K562 (cell line): Measurements from ENCODE around the gene SCYL1. TPM values are rescaled to one million over a fixed set of nuclear protein-coding genes. Genes with fewer than 3 reads are reported as not detected.

Experiments used
- ARID3B ChIP-seq: fragments of 250-450 bp; sonication (Bioruptor Pico); IDR thresholded peaks from 2 replicates; pipeline ENCODE4 v1.4.0; 2020; ENCODE audit warnings: borderline replicate concordance
- CEBPB ChIP-seq: fragments of 450-650 bp; IDR thresholded peaks from 2 replicates; pipeline ENCODE4 v1.6.1; 2016; ENCODE audit warnings: missing genetic modification characterization, missing compliant biosample characterization
- CTCF ChIP-seq, 3 experiments: IDR thresholded peaks in 2 of 3; conservative IDR thresholded peaks in 1 of 3; 2 replicates each; pipeline ENCODE4 v1.5.1; 2011 to 2012; ENCODE audit warnings: low read length in 3 of 3, mild to moderate bottlenecking in 3 of 3, control low read depth in 2 of 3, improper control_type of control experiment in 1 of 3, inconsistent platforms in 1 of 3, low read depth in 1 of 3, mixed read lengths in 1 of 3, moderate library complexity in 1 of 3; ENCODE audit not compliant: insufficient read depth in 2 of 3
- ETV5 ChIP-seq: sonication (generic); formaldehyde crosslinking; IDR thresholded peaks from 2 replicates; pipeline ENCODE4 v1.4.0; 2020; ENCODE audit warnings: low read depth, mild to moderate bottlenecking, missing genetic modification reagents
- FOXA3 ChIP-seq, 2 experiments: fragments of 450-650 bp in 1 of 2; sonication (generic) in 1 of 2; formaldehyde crosslinking; IDR thresholded peaks in 1 of 2; conservative IDR thresholded peaks in 1 of 2; 2 replicates each; pipeline versions ENCODE4 v1.4.0 to v1.8.0; 2020 to 2022; ENCODE audit warnings: mild to moderate bottlenecking in 2 of 2, missing genetic modification reagents in 1 of 2
- FOXP1 ChIP-seq: sonication (generic); formaldehyde crosslinking; IDR thresholded peaks from 2 replicates; pipeline ENCODE4 v1.8.0; 2022; ENCODE audit warnings: mild to moderate bottlenecking, missing genetic modification reagents
- GATAD2B ChIP-seq: fragments of 450-650 bp; IDR thresholded peaks from 2 replicates; pipeline ENCODE4 v1.6.1; 2017; ENCODE audit warnings: mild to moderate bottlenecking, borderline replicate concordance
- GTF2B ChIP-seq: IDR thresholded peaks from 2 replicates; pipeline ENCODE4 v1.6.1; 2011; ENCODE audit not compliant: insufficient read length; ENCODE audit errors: extremely low read depth
- HBP1 ChIP-seq: fragments of 450-650 bp; formaldehyde crosslinking; IDR thresholded peaks from 2 replicates; pipeline ENCODE4 v1.4.0; 2022; ENCODE audit warnings: missing genetic modification characterization
- MBD2 ChIP-seq: sonication (generic); IDR thresholded peaks from 2 replicates; pipeline ENCODE4 v1.6.1; 2016; ENCODE audit warnings: low read depth, borderline replicate concordance
- NELFE ChIP-seq: IDR thresholded peaks from 2 replicates; pipeline ENCODE4 v1.6.1; 2011; ENCODE audit warnings: mild to moderate bottlenecking; ENCODE audit not compliant: insufficient read depth, insufficient read length
- NFRKB ChIP-seq: fragments of 450-650 bp; IDR thresholded peaks from 2 replicates; pipeline ENCODE4 v1.6.1; 2016; ENCODE audit warnings: low read depth
- POU5F1 ChIP-seq: fragments of 150-350 bp; IDR thresholded peaks from 2 replicates; pipeline ENCODE4 v1.6.1; 2014; ENCODE audit warnings: borderline replicate concordance, low read length, low read depth, mild to moderate bottlenecking; ENCODE audit not compliant: partially characterized antibody
- RBBP5 ChIP-seq: fragments of 200-600 bp; sonication (generic); IDR thresholded peaks from 2 replicates; pipeline ENCODE4 v1.6.1; 2012; ENCODE audit warnings: borderline replicate concordance, mild to moderate bottlenecking, low read length, control low read depth, inconsistent platforms; ENCODE audit not compliant: insufficient read depth, poor library complexity, severe bottlenecking
- RBM14 ChIP-seq: fragments of 200-400 bp; formaldehyde crosslinking; IDR thresholded peaks from 2 replicates; pipeline ENCODE4 v1.6.1; 2018; ENCODE audit warnings: low read depth, mild to moderate bottlenecking, low read length, moderate library complexity, borderline replicate concordance; ENCODE audit not compliant: insufficient read depth
- SLC30A9 ChIP-seq: fragments of 250-450 bp; sonication (Bioruptor Pico); IDR thresholded peaks from 2 replicates; pipeline ENCODE4 v1.8.0; 2022; ENCODE audit warnings: mild to moderate bottlenecking, moderate library complexity
- SNRNP70 ChIP-seq: fragments of 200-400 bp; formaldehyde crosslinking; optimal IDR thresholded peaks from 2 replicates; pipeline ENCODE3; 2017; ENCODE audit warnings: low read depth, low read length
- ZNF124 ChIP-seq: sonication (generic); formaldehyde crosslinking; IDR thresholded peaks from 2 replicates; pipeline ENCODE4 v1.8.1; 2022; ENCODE audit warnings: missing genetic modification reagents
- ZNF696 ChIP-seq: fragments of 250-450 bp; sonication (Bioruptor Pico); conservative IDR thresholded peaks from 2 replicates; pipeline ENCODE4 v1.4.0; 2020; ENCODE audit warnings: mild to moderate bottlenecking, moderate library complexity
- ZNF77 ChIP-seq: fragments of 250-450 bp; sonication (Bioruptor Pico); IDR thresholded peaks from 2 replicates; pipeline ENCODE4 v1.5.0; 2020
- polyA plus RNA-seq, 8 experiments: library from polyadenylated mRNA; depleted of rRNA in 4 of 8; stranded (reverse) in 5 of 8; unstranded in 3 of 8; fragments of >200 nt; fragmentation: Nextera tagmentation in 2 of 8; fragmentation: Illumina TruSeq in 1 of 8; extraction: Ambion mirVana in 2 of 8; extraction: Trizol in 1 of 8; gene quantifications; 2 replicates each; pipeline versions ENCODE4 v1.2.1 to v1.2.3, GENCODE V29; 2011 to 2014; ENCODE audit warnings: inconsistent platforms in 1 of 8, missing spikeins in 1 of 8
- total RNA-seq, 7 experiments: library from RNA; depleted of rRNA in 6 of 7; stranded (reverse); fragments of >200 nt in 6 of 7; fragmentation: Illumina TruSeq in 2 of 7; extraction: Trizol in 2 of 7; gene quantifications; 2 replicates each; pipeline versions ENCODE4 v1.2.1 to v1.2.3, GENCODE V29; 2011 to 2021; ENCODE audit warnings: low replicate concordance in 1 of 7
- TF ChIP-seq, protein P1 (sequence below): fragments of 450-650 bp; IDR thresholded peaks from 2 replicates; pipeline ENCODE4 v1.6.1; 2016

Gene SCYL1
- total and polyA plus RNA-seq, 9 of the 15 experiments (the other 6 are each of a cell fraction or from before 2014, with no cell fraction given): 1.9 to 145 (median 57.6) TPM

DNA sequence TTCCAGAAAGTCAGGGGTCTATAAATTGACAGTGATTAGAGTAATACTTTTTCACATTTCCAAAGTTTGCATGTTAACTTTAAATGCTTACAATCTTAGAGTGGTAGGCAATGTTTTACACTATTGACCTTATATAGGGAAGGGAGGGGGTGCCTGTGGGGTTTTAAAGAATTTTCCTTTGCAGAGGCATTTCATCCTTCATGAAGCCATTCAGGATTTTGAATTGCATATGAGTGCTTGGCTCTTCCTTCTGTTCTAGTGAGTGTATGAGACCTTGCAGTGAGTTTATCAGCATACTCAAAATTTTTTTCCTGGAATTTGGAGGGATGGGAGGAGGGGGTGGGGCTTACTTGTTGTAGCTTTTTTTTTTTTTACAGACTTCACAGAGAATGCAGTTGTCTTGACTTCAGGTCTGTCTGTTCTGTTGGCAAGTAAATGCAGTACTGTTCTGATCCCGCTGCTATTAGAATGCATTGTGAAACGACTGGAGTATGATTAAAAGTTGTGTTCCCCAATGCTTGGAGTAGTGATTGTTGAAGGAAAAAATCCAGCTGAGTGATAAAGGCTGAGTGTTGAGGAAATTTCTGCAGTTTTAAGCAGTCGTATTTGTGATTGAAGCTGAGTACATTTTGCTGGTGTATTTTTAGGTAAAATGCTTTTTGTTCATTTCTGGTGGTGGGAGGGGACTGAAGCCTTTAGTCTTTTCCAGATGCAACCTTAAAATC, 20.8 kb upstream of the SCYL1 start (continued):
- TF ChIP-seq HBP1 (CRISPR knock-in tag) (peak; percentile 73), GATAD2B (no peak), RBM14 (no peak), POU5F1 (no peak), MBD2 (peak; percentile 24), RBBP5 (no peak), ZNF77 (CRISPR knock-in tag) (0 out of 2 replicates have a peak, but pooled peaks have one; percentile 66), SLC30A9 (no peak), ARID3B (no peak), CEBPB (0 out of 2 replicates have a peak, but pooled peaks have one; percentile 7), NELFE (no peak), ZNF696 (CRISPR knock-in tag) (peak; percentile 74), FOXP1 (CRISPR knock-in tag) (no peak), FOXA3 (CRISPR knock-in tag; conservative IDR thresholded peaks at IDR 0.05 in 1 of 2, IDR thresholded peaks at IDR 0.05 in 1 of 2) (no peak; a peak in 1 of 4 replicates), ETV5 (CRISPR knock-in tag) (no peak), GTF2B (no peak), NFRKB (no peak), CTCF (IDR thresholded peaks at IDR 0.05 in 2 of 3, conservative IDR thresholded peaks at IDR 0.05 in 1 of 3; ENCODE audit: insufficient read depth in 2 of 3, low read depth in 1 of 3, low read length in 3 of 3) (no peak), SNRNP70 (no peak), ZNF124 (CRISPR knock-in tag) (no peak)
- TF ChIP-seq, protein P1, sequence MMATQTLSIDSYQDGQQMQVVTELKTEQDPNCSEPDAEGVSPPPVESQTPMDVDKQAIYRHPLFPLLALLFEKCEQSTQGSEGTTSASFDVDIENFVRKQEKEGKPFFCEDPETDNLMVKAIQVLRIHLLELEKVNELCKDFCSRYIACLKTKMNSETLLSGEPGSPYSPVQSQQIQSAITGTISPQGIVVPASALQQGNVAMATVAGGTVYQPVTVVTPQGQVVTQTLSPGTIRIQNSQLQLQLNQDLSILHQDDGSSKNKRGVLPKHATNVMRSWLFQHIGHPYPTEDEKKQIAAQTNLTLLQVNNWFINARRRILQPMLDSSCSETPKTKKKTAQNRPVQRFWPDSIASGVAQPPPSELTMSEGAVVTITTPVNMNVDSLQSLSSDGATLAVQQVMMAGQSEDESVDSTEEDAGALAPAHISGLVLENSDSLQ: no peak
